ENCODE data around the gene EYA3.

The EYA3 gene

GRCh38 chr1:28112388-28113241 lies 24.2 kb upstream of the EYA3 start:
- FAIRE-seq (no peak), DNase-seq (ENCODE audit: low spot score) (no peak)

- no peak for DNase-seq (ENCODE audit: low spot score)
- no peak for FAIRE-seq
Measured at GRCh38 chr1:28111157-28111556, 22.7 kb upstream of the EYA3 start.

DNA sequence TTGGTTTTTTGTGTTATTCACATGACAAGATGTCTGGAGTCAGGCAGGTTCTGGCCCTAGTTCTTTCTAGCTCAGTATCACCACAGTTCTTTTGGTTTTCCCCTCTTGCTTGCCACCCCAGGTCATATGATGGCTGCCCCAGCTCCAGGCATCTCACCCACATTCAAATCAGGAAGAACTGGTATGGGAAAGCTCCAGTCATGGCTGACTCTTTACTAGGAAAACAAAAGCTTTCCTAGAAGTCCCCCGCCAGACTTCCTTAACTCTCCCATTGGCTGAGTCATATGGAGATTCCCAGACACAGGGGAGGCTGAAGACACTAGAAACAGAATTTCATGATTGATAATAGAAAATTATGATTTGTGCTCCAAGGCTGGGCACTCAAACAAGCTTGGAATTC lies 22.1 kb upstream of the EYA3 start:
- FAIRE-seq (no peak), DNase-seq (ENCODE audit: low spot score) (no peak)

GRCh38 chr1:28109639-28110038 lies 21.2 kb upstream of the EYA3 start:
- FAIRE-seq (no peak), DNase-seq (ENCODE audit: low spot score) (no peak)

- DNase-seq (ENCODE audit: low spot score) = no peak
- FAIRE-seq = no peak
Measured at GRCh38 chr1:28108001-28108400, 19.6 kb upstream of the EYA3 start.

DNA sequence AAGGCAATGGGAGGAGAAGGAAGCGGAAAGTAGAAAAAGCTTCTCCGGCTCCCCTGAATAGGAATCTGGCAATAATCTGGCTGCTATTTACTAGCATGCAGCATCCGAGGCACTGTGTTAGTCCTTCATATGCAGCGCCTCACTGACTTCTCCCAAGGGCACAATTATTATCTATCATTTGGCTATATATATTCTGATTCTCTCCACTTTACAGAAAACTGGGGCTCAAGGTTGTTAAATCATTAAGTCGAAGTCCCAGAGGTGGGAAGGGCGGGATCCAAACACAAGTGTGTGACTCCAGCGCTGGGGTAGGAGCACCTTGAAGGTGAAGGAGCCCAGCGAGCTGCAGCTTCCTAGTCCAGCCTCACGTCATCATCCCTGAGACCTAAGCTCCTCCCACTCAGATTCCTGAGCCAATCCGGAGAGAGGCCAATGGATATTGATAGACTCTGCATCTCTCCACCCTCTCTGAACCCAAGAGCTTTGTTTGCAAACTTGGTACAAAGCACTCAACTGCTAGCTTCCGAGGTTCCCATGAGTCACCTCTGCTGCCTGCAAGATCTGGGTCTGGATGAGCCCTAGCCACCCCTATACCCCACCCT lies 16.6 kb upstream of the EYA3 start:
- DNase-seq (ENCODE audit: low spot score) (peak; percentile 26), FAIRE-seq (no peak)

GRCh38 chr1:28102189-28102588 lies 13.8 kb upstream of the EYA3 start:
- no peak for DNase-seq (ENCODE audit: low spot score)
- FAIRE-seq = no peak

- DNase-seq (ENCODE audit: low spot score) = no peak
- no peak for FAIRE-seq
Measured at GRCh38 chr1:28099050-28099769, 10.8 kb upstream of the EYA3 start.

DNA sequence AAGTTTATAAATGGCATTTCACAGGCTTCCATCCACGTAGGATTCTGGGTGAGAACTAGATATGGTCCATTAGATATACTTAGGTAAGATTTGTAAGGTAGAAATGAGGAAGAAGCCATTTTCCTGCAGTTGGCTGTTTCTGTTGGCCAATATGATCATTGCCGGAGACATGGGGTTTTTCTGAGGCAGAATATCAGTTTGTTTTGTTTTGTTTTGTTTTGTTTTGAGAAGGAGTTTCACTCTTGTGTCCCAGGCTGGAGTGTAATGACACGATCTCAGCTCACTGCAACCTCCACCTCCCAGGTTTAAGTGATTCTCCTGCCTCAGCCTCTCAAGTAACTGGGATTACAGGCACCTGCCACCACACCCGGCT lies 8.7 kb upstream of the EYA3 start:
- DNase-seq (ENCODE audit: low spot score) = no peak
- no peak for FAIRE-seq

GRCh38 chr1:28096210-28097099 lies 8.0 kb upstream of the EYA3 start:
- FAIRE-seq (no peak), DNase-seq (ENCODE audit: low spot score) (no peak)

- peak; percentile 54 for DNase-seq (ENCODE audit: low spot score)
Measured at GRCh38 chr1:28091043-28091781, 2.8 kb upstream of the EYA3 start.

GRCh38 chr1:28087614-28088167 lies 719 bp downstream of the EYA3 start:
- DNase-seq (ENCODE audit: low spot score) (peak; percentile 12), FAIRE-seq (no peak)

More at GRCh38 chr1:28091043-28091781, 2.8 kb upstream of the EYA3 start:
- FAIRE-seq = no peak

GRCh38 chr1:28086651-28087050 lies 1.8 kb downstream of the EYA3 start:
- FAIRE-seq (no peak), DNase-seq (ENCODE audit: low spot score) (no peak)

GRCh38 chr1:28085129-28085528 lies 3.3 kb downstream of the EYA3 start:
- FAIRE-seq (no peak), DNase-seq (ENCODE audit: low spot score) (no peak)

DNA sequence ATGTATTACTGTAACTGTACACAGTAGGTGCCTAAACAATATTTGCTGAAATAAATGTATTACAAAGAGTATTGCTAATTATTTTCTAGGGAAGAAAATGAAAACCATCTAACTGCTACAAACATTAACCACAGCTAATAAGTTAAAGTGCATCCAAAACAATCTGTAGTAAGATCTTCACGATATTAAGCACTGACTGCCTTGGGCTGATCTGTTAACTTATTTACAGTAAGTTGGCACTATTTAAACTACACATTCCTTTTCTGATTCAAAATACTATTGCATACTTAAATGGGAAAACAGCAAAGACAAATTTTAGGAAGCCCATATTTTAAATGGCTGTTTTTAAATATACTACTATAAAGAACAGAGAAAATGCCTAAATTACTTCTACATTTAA lies 4.5 kb downstream of the EYA3 start:
- FAIRE-seq (no peak), DNase-seq (ENCODE audit: low spot score) (no peak)

DNA sequence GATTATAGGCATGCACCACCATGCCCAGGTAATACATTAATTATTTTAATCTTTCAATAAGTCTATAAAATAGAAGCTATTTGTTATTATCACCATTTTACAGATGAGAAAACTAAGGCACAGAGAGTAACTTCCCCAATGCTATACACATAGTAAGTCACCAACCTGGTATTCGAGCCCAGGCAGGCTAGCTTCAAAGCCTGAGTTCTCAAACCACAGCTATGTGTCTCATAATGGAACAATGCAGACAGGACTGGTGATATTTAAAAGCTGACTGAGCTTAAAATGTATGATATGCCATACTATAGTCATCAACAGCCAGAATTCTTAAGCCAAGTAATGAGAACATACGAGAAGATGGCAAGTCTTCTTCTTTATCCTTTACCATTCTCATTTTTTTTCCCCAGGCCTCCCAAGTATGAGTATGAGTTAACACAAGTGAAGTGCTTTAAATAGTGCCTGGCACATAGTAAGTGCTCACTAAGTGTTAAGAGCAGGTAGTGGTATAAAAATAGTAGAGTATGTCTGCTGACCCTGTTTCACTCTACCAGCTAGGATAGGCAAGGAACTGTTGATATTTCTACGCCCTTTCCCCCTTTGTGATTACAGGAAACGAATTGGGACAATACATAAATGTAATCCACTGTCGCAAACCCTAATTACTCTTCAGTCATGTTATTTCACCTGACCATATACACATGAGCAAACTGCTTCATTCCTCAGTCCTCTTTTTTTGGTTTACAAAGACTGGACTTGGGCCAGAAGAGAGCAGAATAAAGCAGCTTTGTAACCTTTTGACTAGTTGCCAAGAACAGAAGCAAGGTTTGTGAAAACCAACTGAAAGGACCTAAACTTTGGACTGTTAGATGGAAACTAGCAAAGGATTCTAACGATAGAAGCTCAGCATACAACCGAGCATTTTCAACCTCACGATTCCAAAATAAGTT lies 9.5 kb downstream of the EYA3 start:
- no peak for FAIRE-seq
- peak; percentile 18 for DNase-seq (ENCODE audit: low spot score)

DNA sequence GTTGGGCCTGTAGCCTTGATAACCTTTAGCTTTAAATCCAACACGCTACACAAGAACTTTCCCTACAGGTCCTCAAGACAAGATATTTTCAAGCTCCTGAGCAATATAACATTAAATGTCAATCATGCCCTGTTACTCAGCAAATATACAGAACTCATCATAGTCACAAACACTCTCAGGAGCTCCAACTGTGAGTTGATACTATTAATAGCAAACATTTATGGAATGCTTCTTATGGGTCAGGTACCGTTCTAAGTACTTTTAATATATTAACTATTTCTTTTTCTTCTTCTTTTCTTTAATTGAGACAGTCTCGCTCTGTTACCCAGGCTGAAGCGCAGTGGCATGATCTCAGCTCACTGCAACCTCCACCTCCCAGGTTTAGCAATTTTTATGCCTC lies 10.1 kb downstream of the EYA3 start:
- FAIRE-seq = no peak

GRCh38 chr1:28074892-28075511 lies 13.4 kb downstream of the EYA3 start:
- no peak for FAIRE-seq

More for the DNA sequence above, 10.1 kb downstream of the EYA3 start:
- DNase-seq (ENCODE audit: low spot score) = no peak

GRCh38 chr1:28073867-28074266 lies 14.5 kb downstream of the EYA3 start:
- no peak for DNase-seq (ENCODE audit: low spot score)

More at GRCh38 chr1:28074892-28075511, 13.4 kb downstream of the EYA3 start:
- DNase-seq (ENCODE audit: low spot score) = no peak

More at GRCh38 chr1:28073867-28074266, 14.5 kb downstream of the EYA3 start:
- no peak for FAIRE-seq

Data from urothelium cell line (cell line).